ENCODE data around the gene EGFL8.

- TF ChIP-seq POLR2A (IDR thresholded peaks at IDR 0.05; ENCODE audit: low read depth, low read length): peak; percentile 25
- no peak for TF ChIP-seq MYC (IDR thresholded peaks at IDR 0.05; ENCODE audit: low read depth, low read length)
Measured at GRCh38 chr6:32187009-32187709, 22.8 kb downstream of the EGFL8 start.

Data from endothelial cell of umbilical vein (primary cell).